Hippocampal formation (tissue), 2 donors: ENCODE results near the gene COL18A1.
"Not testable (repeated sequence)": the region's sequence is repeated elsewhere in the genome, so short reads cannot be mapped to it uniquely, and the experiment has no call there.

Experiments
- DNase-seq, 2 donors: peaks; one replicate each; lab custom pipeline; 2025; lab: John Stamatoyannopoulos, UW

The COL18A1 gene

DNA sequence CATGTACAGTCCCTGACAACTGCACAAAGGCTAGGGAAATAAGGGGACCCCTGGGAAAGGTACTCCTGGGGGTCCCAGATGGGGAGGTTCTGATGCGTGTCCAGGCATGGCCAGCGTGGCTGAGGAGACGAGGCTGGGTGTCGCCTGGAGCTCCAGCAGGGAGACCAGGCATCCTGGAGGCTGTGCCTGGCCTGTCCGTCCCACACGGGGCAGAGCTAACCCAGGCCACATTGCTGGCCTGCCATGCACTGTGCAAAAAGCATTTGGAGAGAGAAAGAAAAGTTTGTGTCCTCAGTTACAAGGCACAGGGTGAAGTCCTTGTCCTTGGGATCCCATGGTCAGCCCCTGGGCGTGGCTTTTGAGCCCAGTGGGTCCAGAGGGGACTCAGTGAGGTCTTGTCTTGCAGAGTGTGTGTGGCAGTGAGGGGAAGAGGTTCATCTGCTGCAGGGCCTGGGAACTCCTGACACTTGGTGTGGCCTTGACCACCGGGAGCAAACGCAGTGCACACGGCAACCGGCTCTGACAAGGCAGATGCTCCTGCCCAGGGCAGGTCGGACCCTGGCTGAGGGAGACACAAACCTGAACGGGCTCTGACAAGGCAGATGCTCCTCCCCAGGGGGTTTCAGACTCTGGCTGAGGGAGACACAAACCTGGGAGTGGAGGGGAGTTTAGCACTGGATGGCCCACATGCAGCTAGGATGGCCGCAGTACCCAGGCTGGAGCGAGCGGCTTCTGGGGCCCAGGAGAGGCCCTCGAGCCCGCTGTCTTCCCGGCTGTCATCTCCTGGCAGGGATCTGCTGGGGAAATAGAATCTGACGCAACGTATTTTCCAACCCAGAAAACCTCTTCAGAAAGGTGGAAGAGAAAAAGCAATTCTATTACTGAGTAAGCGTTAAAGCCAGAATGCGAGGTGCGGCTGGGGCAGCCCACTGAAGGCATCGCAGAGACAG is 37.3 kb upstream of the COL18A1 start:
- DNase-seq: no peak

DNA sequence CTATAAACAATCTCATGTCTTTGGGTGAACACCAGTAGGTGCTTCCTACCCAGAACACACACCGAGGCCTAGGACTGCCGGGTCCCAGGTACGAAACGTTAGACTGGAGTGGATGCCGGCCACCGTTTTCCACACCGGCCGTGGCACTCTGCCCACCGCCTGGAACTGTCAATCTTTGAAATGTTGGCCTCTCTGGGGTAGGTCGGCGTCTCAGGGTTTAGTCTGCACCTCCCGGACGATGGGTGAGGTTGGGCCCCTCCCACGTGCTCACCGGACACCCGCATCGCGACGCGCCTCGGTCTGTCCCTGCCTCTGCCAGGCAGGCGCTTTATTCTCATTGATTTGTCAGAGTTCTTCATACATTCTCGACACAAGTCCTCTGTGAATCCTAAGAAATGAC is 35.9 kb upstream of the COL18A1 start:
- not testable (repeated sequence) for DNase-seq

DNA sequence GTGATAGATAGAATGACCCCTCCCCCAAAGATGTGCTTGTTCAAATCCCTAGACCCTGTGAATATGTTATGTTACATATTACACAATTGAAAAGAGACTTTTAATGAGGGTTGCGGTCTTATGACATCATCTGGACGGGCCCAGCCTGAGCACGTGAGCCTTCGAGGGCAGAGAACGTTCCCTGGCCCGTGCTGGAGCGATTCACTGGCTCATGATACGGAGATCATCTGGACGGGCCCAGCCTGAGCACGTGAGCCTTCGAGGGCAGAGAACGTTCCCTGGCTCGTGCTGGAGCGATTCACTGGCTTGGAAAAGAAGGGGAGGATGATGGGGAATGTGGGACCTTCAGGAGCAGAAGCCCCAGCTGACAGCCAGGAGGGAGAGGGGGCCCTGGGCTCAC is 34.4 kb upstream of the COL18A1 start:
- no peak for DNase-seq

DNA sequence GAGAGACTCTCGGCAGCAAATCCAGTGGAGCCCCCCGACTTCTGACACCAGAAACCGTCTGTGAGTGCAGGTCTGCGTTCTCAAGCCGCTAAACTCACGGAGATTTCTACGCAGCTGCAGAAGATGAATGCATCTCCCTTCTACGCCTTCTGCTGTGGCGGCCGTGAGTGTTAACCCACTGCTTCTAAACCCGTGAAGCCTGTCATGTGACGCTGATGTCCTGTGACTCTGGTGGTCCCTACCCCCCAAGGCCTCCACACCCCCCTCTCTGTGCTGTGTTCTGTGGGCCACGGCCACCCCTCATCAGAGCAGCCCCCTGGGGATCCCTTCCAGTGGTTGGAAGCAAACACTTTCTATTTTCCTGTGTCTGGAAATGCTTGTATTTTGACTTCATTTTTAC is 33.9 kb upstream of the COL18A1 start:
- DNase-seq: no peak

DNA sequence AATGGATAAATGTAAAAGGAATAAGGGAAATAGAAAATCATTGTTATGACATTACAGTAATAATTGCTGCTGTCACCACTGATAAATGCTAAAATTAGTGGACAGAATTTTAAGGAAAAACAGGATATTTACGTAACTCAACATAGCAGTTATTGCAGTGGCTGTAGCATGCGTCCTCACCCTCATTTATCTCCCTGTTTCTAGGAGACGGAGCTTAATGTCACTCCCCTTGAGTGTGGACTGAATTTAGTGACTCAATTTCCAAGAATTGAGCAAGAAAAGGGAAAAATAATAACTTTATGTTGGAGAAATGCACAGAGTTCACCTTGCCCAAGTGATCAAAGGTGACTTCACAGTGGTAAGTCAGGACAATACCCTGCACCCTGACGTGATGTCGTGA is 33.3 kb upstream of the COL18A1 start:
- no peak for DNase-seq

DNA sequence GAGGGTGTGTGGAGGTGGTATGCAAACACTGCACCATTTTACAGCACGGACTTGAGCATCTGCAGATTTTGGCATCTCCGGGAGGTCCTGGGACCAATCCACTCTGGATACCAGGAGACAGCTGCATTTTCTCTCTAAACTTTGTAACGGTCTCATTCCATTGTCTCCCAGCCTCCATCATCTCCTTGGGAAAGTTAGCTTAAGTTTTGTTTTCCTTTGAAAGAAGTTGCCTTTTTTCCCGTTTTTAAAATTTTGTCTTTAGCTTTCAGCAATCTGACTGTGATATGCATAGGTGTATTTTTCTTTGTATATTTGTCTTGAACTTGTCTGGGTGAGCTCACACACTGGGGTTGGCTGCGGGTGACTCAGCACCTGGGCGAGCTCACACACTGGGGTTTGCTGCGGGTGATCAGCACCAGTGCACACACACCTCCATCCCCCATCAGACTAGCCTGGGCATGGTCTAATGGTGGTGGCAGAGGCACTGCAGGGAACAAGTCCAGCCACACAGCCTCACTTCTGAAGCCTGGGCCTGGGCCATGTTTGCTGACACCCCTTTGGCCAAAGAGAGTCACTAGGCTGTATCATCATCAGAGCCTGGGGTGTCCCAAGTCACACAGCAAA is 32.1 kb upstream of the COL18A1 start:
- DNase-seq: no peak

DNA sequence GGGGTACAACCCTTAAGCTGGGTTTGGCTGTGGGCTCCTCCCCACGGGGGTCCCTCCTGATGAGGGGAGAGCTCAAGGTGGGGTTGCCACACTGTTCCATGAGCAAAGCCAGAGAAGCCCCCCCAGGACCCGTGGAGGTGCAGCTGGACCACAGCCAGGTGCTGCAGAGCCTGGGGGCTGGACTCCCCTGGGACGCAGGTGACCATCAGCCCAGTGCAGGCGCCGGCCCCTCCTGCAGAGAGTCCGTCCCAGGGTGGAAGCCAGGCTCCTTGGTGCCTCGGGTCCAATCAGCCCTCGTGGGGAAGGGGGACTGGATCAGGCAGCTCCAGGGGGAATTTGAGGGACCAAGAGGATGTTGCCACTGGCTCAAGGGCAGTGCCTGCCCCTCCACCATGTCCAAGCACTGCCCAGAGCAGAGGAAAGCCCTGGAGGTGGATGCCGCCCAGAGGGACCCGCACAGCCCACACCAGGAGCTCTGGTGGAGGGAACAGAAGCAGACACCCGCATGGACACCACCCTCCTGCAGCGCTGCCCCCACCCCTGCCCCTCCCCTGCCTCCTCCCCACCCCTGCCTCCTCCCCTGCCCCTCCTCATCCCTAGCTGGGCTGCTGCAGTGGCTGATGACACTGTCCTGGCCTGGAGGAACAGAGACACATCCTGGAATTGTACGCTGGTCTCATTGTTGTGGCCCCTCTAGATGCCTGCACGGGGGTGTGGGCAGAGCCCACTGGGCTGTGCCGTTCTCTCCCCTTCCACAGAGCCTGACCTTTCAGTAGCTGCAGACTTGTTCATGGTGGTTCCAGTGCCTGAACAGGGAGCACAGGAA is 30.8 kb upstream of the COL18A1 start:
- no peak for DNase-seq

DNA sequence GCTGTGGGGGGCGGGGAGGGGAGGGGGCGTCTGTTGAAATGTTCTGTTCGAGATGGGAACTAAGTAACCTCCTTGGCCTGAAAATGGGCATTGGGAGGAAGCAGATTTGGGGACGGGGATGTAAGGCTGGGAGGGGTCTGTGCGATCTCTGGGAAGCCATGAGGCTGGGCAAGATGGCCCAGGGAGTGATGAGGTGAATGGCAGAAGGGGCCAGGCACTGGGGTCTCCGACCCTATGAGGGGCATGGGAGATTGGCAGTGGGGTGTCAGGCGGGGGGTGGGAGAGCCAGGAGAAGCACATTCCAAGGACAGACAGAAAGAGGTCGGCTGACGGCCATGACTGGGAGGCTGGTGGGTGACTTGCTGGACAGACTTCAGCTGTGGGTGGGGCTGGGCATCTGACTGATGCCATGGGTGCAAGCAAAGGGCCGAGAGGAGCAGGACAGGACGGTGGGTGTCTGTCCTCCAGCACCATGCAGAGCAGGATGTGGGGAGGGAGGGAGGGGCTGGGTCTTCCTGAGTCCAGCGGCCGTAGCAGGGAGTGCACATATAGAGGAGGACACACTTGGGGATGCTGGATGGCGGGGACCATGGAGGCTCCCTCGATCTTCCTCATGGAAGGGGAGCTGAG is 30.0 kb upstream of the COL18A1 start:
- no peak for DNase-seq

DNA sequence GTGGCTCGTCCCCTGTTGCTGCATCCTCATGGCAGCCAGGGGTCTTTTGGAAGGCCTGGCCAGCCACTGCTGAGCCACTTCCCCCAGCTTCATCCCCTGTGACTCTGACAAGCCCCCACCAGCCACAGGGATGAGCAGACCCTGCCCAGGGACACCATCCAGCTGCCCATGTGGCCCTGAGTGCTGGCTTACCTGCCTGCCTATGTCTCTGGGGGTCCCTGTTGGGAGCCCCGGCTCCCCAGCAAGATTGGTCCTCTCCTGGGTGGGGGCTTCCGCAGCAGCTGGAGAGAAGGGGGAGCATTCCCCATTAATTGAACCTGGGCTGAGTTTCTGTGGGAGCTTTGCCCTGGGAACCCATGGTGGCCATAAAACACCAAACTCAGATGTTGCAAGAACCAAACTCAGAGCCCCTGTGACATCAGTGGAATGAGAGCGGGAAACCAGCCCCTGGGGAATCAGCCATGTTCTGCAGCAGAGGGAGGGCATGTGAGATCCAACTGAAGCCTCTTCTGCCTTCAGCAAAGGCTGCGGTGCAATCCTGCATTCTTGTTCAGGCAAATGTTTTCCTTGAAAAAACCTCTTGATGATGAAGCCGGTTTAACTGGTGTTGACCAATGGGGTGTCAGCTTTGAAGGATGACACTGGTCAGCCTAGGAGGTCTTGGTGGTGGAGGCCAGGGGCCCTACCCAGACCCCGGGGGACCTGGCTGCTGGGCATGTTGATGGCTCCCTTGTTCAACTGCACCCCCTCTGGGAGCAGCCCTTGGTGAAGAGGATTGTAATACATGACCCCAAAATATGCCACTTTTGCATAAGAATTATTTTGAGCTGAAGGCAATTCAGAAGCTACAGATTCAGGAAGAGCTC is 28.3 kb upstream of the COL18A1 start:
- DNase-seq: no peak

DNA sequence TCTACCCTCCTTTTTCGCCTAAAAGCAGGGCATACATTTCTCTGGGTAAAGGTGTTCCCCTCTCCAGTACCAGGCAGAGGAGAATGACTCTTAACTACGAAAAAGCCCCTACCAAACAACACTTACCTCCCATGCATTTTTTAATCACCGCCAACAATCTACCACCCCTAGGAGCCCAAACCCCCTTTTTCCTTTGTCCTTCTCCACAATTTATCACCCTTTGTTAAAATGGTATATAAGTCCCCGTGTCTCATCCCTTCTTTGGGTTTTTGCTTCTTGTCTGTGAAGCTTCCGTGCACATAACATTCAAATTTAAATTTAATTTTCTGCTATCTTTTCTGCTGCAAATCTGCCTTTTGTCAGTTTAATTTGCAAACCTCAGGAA is 27.6 kb upstream of the COL18A1 start:
- no peak for DNase-seq

DNA sequence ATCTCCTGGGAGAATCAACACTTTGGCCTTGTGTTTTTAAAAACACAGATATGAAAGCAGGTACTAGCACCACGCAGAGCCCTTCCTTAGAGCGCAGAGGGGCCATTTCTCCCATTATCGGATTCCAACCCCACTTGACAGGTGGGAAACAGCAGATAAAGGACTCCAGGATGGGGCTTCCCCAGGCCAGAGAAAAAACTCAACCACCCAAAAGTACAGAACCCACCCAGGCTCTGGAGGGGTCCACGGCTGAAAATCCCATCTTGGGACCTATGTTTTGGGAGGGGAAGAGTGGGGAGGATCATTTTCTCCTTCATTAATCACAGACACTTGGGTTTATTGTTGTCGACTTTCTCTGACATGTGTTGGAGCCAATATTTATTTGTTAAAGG is 27.1 kb upstream of the COL18A1 start:
- DNase-seq: no peak

DNA sequence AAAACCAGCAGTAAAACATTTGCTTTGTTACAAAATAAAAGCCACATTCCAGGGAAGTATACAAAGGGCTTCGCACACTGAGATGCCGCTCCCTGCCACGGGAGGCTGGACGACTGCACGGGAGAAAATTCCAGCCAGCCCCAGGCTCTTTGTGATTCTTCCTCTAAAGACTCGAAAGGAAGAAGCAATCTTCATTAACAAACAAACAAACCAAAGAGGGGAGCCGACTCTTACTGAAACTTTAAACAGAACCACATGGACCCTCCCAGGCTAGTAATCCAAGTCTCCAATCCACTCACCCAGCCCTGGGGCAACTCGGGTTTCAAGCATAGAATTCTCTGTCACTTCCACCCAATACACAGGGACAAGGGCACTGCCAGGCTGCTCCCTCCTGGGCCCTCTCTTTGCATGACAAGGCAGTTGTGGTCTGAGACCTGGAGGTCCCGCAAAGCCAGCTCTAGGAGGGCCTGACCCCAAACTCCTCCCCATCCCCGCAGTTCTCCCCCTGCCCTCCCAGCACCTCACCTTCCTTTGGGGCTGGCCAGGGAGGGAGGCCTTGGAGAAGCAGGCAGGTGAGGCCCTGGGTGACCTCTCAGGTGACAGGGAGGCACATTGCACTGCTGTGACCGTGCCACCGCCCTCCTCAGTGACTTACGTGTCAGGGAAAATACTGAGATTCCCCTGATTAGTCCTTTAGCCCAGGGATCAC is 26.6 kb upstream of the COL18A1 start:
- no peak for DNase-seq

DNA sequence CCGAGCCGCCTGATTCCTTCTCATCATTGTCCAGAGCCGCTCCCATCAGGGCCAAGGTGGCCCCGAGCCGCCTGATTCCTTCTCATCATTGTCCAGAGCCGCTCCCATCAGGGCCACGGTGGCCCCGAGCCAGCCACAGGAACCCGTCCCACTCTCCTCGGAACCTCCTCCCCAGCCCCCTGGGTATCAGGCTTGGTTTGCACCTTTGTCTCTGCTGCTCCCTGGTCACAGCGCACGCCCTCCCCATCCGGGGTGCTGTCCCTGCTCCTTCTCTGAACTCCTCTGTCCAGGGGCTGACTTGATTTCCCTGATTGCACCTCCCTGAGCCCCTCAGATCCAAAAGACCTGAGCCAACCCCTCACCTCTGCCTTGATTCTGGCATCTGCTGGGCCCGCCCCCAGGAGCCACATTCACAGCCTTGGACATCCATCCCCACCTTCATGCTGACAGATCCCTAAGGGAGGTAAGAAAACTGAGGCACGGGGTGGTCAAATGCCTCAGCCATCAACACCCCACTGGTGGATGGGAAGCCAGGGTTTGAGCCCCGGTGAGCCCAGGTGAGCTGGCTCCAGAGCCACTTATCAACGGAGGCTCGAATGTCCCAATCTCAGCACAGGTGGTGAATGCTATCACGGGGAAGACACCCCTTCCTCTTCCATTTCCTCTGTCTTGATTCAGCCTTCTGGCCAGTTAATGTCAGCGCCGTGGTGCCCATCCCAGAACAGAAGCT is 25.6 kb upstream of the COL18A1 start:
- no peak for DNase-seq

DNA sequence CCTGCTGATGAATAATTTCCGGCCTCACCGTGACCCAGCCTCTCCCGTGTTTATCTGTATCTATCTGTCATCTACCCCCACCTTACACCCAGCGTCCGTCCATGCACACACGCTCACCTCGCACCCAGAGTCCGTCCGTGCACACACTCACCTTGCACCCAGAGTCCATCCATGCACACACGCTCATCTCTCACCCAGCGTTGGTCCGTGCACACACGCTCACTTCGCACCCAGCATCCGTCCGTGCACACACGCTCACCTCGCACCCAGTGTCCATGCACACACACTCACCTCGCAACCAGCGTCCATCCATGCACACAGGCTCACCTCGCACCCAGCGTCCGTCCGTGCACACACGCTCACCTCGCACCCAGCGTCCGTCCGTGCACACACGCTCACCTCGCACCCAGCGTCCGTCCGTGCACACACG is 25.0 kb upstream of the COL18A1 start:
- no peak for DNase-seq

DNA sequence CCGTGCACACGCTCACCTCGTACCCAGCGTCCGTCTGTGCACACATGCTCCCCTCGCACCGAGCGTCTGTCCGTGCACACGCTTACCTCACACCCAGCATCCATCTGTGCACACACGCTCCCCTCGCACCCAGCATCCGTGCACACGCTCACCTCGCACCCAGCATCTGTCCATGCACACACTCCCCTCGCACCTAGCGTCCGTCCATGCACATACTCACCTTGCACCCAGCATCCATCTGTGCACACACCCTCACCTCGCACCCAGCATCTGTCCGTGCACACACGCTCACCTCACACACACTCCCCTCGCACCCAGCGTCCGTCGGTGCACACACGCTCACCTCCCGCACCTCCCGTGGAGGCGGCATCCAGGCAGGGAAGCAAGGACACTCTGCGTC is 24.4 kb upstream of the COL18A1 start:
- DNase-seq: no peak

DNA sequence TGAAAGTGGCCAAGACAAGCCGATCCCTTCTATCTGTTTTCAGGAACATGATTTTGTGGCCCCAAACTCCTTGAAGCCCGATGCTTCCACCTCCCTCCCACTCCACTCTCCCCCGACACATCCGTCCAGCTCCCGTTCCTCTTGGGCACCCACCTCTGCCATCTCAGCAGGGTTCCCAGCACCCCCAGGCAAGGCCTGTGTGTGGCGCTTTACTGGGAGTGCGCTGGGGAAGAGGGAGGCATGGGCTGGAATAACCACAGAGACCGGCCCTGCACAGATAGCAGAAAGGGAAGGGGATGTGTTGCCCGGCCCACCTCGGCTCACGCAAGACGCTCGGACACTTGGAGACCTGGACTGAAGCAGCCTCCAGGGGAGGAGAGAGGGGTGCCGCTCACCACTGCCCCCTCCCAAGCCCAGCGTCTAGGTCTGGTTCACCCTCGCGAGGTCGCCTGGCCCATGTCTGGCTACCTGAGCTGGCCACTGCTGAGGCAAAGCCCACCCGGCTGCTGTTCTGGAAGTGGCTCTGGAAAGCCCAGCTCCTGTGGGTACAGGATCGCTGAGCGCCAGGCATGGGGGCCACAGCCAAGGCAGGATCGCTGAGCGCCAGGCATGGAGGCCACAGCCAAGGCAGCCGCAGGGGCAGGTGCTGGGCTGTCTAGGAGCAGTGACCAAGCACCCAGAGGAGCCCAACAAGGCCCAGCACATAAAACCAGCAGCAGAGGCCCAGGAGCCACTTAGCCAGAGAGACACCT is 23.8 kb upstream of the COL18A1 start:
- no peak for DNase-seq

DNA sequence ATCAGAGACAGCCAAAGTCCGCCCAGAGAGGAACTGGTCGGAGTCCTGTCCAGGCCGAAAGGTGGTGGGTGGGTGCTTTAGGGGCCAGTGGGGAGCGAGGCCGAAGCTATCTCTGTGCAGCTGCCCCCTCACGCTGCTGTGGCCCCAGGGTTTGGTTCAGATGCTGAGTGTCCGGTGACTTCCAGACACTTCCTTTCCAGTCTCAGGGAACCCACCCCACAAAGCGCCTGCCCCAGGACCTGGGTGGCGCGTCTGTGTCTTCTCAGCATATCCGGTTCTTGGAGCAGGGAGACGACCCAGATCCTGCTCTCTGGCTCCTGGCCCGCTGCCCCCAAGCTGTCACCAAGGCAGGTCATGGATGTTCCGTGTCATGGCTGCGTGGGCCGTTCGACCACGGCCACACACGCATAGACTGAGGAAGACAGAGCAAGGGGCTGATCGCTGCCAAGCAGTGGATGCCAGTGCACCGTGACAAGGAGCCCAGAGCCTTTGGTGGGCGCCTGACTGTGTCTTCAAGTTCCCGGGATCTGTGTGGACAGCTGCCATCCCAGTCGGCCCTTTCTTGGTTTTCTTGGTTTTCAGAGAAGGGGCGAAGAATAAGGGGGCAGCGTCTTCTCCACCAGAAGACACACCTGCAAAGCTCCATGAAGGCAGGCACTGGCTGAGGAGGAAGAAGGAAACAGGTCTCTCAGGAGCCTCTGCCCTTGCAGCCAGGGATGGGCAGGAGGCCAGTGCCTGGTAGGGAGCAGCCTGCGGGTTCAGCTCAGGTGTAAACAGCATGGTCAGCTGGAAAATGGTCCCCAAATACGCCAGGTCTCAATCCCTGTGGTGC is 22.9 kb upstream of the COL18A1 start:
- no peak for DNase-seq

DNA sequence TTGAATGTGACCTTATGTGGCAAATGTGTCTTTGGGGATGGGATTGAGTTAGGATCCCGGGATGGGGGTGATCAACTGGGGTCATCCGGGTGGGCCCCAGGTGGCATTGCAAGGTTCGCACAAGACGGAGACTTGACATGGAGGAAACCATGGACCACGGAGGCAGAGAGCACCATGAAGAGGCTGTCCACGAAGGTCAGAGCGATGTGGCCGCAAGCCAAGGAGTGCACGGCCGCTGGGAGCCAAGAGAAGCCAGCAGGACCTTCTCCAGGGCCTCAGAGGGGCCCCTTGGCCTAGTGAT is 22.3 kb upstream of the COL18A1 start:
- DNase-seq: no peak
